ENCODE data around the gene PIPOX.
A peak's percentile ranks its signal among the peaks of the same experiment; 100 is the strongest.

PIPOX gene

GRCh38 chr17:29042679-29043538 is at the start of gene PIPOX:
Gene PIPOX (plus strand): TSS chr17:29043141. CDS start chr17:29043226, 85 bp downstream.
- peak; percentile 33 for DNase-seq (ENCODE audit: low spot score)

GRCh38 chr17:28993645-28994426 is 49.1 kb upstream of the PIPOX start:
- no peak for DNase-seq (ENCODE audit: low spot score)

GRCh38 chr17:28996554-28997096 is 46.3 kb upstream of the PIPOX start:
- no peak for DNase-seq (ENCODE audit: low spot score)

- no peak for DNase-seq (ENCODE audit: low spot score)
Measured at GRCh38 chr17:28997806-28998205, 45.1 kb upstream of the PIPOX start.

GRCh38 chr17:28999206-28999605 is 43.7 kb upstream of the PIPOX start:
- no peak for DNase-seq (ENCODE audit: low spot score)

- no peak for DNase-seq (ENCODE audit: low spot score)
Measured at GRCh38 chr17:29000973-29001372, 42.0 kb upstream of the PIPOX start.

- DNase-seq (ENCODE audit: low spot score): no peak
Measured at GRCh38 chr17:29002811-29003210, 40.1 kb upstream of the PIPOX start.

- DNase-seq (ENCODE audit: low spot score): no peak
Measured at GRCh38 chr17:29003289-29003688, 39.7 kb upstream of the PIPOX start.

GRCh38 chr17:29004081-29004692 is 38.8 kb upstream of the PIPOX start:
- no peak for DNase-seq (ENCODE audit: low spot score)

- peak; percentile 52 for DNase-seq (ENCODE audit: low spot score)
Measured at GRCh38 chr17:29005936-29006511, 36.9 kb upstream of the PIPOX start, which contains the start of gene SEZ6. Gene SEZ6 (minus strand): TSS chr17:29006033. CDS start chr17:29005869, 164 bp downstream.

GRCh38 chr17:29007456-29007855 is 35.5 kb upstream of the PIPOX start:
- DNase-seq (ENCODE audit: low spot score): no peak

GRCh38 chr17:29007860-29008455 is 35.0 kb upstream of the PIPOX start:
- peak; percentile 26 for DNase-seq (ENCODE audit: low spot score)

- no peak for DNase-seq (ENCODE audit: low spot score)
Measured at GRCh38 chr17:29008591-29008990, 34.4 kb upstream of the PIPOX start.

- DNase-seq (ENCODE audit: low spot score): no peak
Measured at GRCh38 chr17:29010129-29010528, 32.8 kb upstream of the PIPOX start.

GRCh38 chr17:29010586-29010985 is 32.4 kb upstream of the PIPOX start:
- DNase-seq (ENCODE audit: low spot score): no peak

GRCh38 chr17:29012535-29012934 is 30.4 kb upstream of the PIPOX start:
- no peak for DNase-seq (ENCODE audit: low spot score)

GRCh38 chr17:29014716-29015115 is 28.2 kb upstream of the PIPOX start:
- no peak for DNase-seq (ENCODE audit: low spot score)

- DNase-seq (ENCODE audit: low spot score): no peak
Measured at GRCh38 chr17:29016345-29017210, 26.4 kb upstream of the PIPOX start.

- DNase-seq (ENCODE audit: low spot score): no peak
Measured at GRCh38 chr17:29018788-29019474, 24.0 kb upstream of the PIPOX start.
